Mesenteric fat pad (tissue), 1 donor: ENCODE measurements around the gene FOXL2NB. TPM values are rescaled to one million over a fixed set of nuclear protein-coding genes. Genes with fewer than 3 reads are reported as not detected.

ENCODE experiments used
- DNase-seq: peaks from one replicate; pipeline ENCODE4 v3.0.0-alpha.2; 2020; ENCODE audit warnings: low spot score
- total RNA-seq: library from RNA; stranded (reverse); fragmentation: NEBNext Ultra II Directional; extraction: Animal tissue kit (Norgen Biotek cat#: 25700); gene quantifications from one replicate; pipeline ENCODE4 v1.2.1, GENCODE V29; 2021
- donor health status: DM: yes; HTN: yes; CAD: no.

The FOXL2NB gene
- total RNA-seq, 1 donor from 2014 or later = not detected

DNA sequence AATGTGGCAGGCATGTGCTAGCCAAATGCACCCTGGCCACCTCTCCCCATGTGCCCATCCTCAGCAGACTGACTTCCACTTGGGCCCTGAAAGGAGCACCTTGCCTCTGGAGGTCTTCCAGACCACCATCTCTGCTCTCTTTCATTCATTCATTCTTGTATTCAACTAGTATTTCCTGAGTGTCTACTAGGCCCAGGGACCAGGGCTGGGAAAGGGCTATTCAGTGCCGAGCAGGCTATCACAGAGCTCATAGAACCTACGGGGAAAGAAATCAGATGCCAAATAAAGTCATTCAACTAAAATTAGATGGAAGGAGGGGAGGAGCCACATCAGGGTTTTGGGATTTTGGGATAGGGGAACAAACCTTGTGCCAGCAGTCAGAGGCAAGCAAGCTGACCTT lies 40.2 kb downstream of the FOXL2NB start:
- no peak for DNase-seq

DNA sequence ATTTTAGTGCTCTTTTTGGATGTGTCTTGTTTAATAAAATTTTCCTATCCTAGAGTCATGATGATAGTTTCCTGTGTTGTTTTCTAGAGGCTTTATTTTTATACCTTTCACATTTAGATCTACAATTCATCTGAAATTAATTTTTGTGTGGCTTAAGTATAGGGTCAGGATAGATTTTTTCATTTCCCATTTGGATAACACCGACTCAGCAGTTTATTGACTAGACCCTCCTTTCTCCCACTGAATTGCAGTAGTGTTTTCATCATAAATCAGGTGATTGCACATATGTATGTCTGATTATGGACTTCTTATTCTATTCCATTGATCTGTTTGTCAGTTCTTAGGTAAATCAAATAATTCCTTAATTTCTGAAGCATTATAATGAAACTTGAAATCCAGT lies 48.7 kb downstream of the FOXL2NB start:
- no peak for DNase-seq

Other genes starting within 250 kb of the FOXL2NB start
- 31.2 TPM for gene PIK3CB, start 112.3 kb upstream of the FOXL2NB start, total RNA-seq
- gene FOXL2, start 80 bp upstream of the FOXL2NB start, total RNA-seq = not detected
- not detected for gene PRR23A, start 59.1 kb downstream of the FOXL2NB start, total RNA-seq
- gene PRR23B, start 73.7 kb downstream of the FOXL2NB start, total RNA-seq = not detected
- gene PRR23C, start 97.7 kb downstream of the FOXL2NB start, total RNA-seq = not detected